ENCODE data around the gene STAC3. TPM values are rescaled to one million over a fixed set of nuclear protein-coding genes. Genes with fewer than 3 reads are reported as not detected.

STAC3 gene
- polyA plus RNA-seq, 2 of the 4 experiments (the other 2 are of a cell fraction): 0.40 to 0.43 TPM

- peaks cover 23% of the 10 kb centered on the region; the same call in 2 of the 3 replicates for H3K4me1 ChIP-seq
- CTCF ChIA-PET: interaction anchor here (0.6 to 26.5 kb wide), 25 partner anchors 10 to 225 kb away, joined by 3 to 615 read pairs (median 4); partner anchors contain the start of genes INHBE, LRP1, NXPH4 and SHMT2
- peak overlapping the region in 1 of 2 experiments; percentile 93; a peak in 3 of 6 replicates for H3K27ac ChIP-seq
- no peak for DNase-seq (ENCODE audit: low read depth in 1 of 2, low spot score in 1 of 2)
- ATAC-seq: no peak
- POLR2A ChIA-PET: interaction anchor here (0.7 to 3.1 kb wide), 3 partner anchors 9 to 24 kb away, joined by 3 to 20 read pairs (median 11); partner anchors contain the start of gene SHMT2
- no peak overlapping the region; the same call in 2 of the 3 replicates for H3K4me3 ChIP-seq
- TF ChIP-seq JUN (IDR thresholded peaks at IDR 0.05): no peak
- no peak for TF ChIP-seq BCL3 (IDR thresholded peaks at IDR 0.05)
- no peak for TF ChIP-seq NFE2L2 (conservative IDR thresholded peaks at IDR 0.05; ENCODE audit: low read length)
- TF ChIP-seq JUNB (IDR thresholded peaks at IDR 0.05): no peak
- TF ChIP-seq CBX8 (IDR thresholded peaks at IDR 0.05): no peak
- no peak for TF ChIP-seq FOXS1 (CRISPR knock-in tag; IDR thresholded peaks at IDR 0.05)
- WGBS (ENCODE audit: missing lambda C conversion rate): 89% methylated on average over 59 of the region's 63 CpGs
- no peak for FAIRE-seq
- H3K4me2 ChIP-seq: peak overlapping the region; percentile 83
- no peaks in the 10 kb centered on the region for H3K9me3 ChIP-seq
These were observed 12.8 kb downstream of the STAC3 start for GRCh38 chr12:57237932-57238853.

DNA sequence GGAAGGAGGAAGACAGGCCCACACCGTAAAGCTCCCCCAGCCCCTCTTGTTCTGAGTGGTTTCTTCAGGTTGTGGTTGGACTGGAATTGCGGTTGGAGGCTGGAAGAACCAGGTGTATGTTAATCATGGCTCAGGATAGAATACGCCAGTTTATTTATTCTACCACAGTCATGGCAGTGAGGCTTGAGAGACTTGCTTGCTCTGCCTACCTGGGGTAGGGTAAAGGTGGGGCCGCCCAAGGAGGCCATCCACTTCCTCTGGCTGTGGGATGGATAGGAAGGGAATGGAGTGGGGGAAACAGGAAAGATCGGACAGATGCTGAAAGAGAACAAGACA is 13.4 kb downstream of the STAC3 start:
- Histone ChIP-seq H3K9me3 (no peaks in the 10 kb centered on the region), H3K4me2 (no peak overlapping the region), H3K4me3 (no peak overlapping the region), H3K27ac (no peak overlapping the region), H3K4me1 (peaks cover 20% of the 10 kb centered on the region; the same call in 2 of the 3 replicates)
- POLR2A ChIA-PET: no interaction called here
- 89% methylated on average over 5 of the region's 5 CpGs for WGBS (ENCODE audit: missing lambda C conversion rate)
- CTCF ChIA-PET: interaction anchor here (1.2 to 26.5 kb wide), 6 partner anchors 11 to 215 kb away, joined by 3 to 615 read pairs (median 52); partner anchors contain the start of genes INHBE, NXPH4 and SHMT2
- ATAC-seq (no peak), FAIRE-seq (no peak), DNase-seq (ENCODE audit: low read depth in 1 of 2, low spot score in 1 of 2) (no peak)
- TF ChIP-seq MYC (IDR thresholded peaks at IDR 0.05; ENCODE audit: borderline replicate concordance, low read length) (no peak), HEYL (CRISPR knock-in tag; IDR thresholded peaks at IDR 0.05) (no peak), EP300 (IDR thresholded peaks at IDR 0.05) (no peak), GATA3 (IDR thresholded peaks at IDR 0.05; ENCODE audit: borderline replicate concordance) (no peak), HOXA7 (CRISPR knock-in tag; IDR thresholded peaks at IDR 0.05) (no peak), NPAS2 (CRISPR knock-in tag; IDR thresholded peaks at IDR 0.05; ENCODE audit: borderline replicate concordance) (no peak), CTCF (IDR thresholded peaks at IDR 0.05) (no peak), CBX8 (IDR thresholded peaks at IDR 0.05) (no peak), MAX (IDR thresholded peaks at IDR 0.05) (no peak), FOSB (CRISPR knock-in tag; IDR thresholded peaks at IDR 0.05) (no peak), KDM1A (IDR thresholded peaks at IDR 0.05; ENCODE audit: low read depth) (no peak), FOXS1 (CRISPR knock-in tag; IDR thresholded peaks at IDR 0.05) (no peak), HDAC2 (IDR thresholded peaks at IDR 0.05) (no peak)
- TF ChIP-seq, protein P1, sequence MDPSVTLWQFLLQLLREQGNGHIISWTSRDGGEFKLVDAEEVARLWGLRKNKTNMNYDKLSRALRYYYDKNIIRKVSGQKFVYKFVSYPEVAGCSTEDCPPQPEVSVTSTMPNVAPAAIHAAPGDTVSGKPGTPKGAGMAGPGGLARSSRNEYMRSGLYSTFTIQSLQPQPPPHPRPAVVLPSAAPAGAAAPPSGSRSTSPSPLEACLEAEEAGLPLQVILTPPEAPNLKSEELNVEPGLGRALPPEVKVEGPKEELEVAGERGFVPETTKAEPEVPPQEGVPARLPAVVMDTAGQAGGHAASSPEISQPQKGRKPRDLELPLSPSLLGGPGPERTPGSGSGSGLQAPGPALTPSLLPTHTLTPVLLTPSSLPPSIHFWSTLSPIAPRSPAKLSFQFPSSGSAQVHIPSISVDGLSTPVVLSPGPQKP (IDR thresholded peaks at IDR 0.05; ENCODE audit: low read depth, low read length): no peak
